HG03460 (cell line): Measurements from ENCODE around the gene RSU1.

Experiments
- ATAC-seq: cut with Tn5 transposase; IDR thresholded peaks from one replicate; pipeline ENCODE4 v1.9.1; 2021; ENCODE audit not compliant: unreplicated experiment

Gene RSU1

GRCh38 chr10:16822726-16823360, 5.6 kb upstream of the RSU1 start:
- no peak for ATAC-seq

GRCh38 chr10:16822027-16822426, 4.8 kb upstream of the RSU1 start:
- no peak for ATAC-seq

- ATAC-seq: no peak
Observed at GRCh38 chr10:16820421-16820820, 3.2 kb upstream of the RSU1 start.

GRCh38 chr10:16820018-16820417, 2.8 kb upstream of the RSU1 start:
- ATAC-seq: no peak

GRCh38 chr10:16819436-16819835, 2.2 kb upstream of the RSU1 start:
- no peak for ATAC-seq

GRCh38 chr10:16819026-16819425, 1.8 kb upstream of the RSU1 start:
- no peak for ATAC-seq

- ATAC-seq: no peak
Observed at GRCh38 chr10:16816830-16817124, 447 bp downstream of the RSU1 start.

GRCh38 chr10:16816171-16816570, 1.1 kb downstream of the RSU1 start:
- no peak for ATAC-seq

GRCh38 chr10:16814012-16814411, 3.2 kb downstream of the RSU1 start:
- ATAC-seq: no peak

- ATAC-seq: no peak
Observed at GRCh38 chr10:16812676-16813075, 4.5 kb downstream of the RSU1 start.

- no peak for ATAC-seq
Observed at GRCh38 chr10:16811765-16812164, 5.5 kb downstream of the RSU1 start.

GRCh38 chr10:16811292-16811691, 5.9 kb downstream of the RSU1 start:
- ATAC-seq: no peak

- ATAC-seq: peak; percentile 77
Observed at GRCh38 chr10:16809074-16809718, 8.0 kb downstream of the RSU1 start.

GRCh38 chr10:16804123-16804522, 13.1 kb downstream of the RSU1 start:
- ATAC-seq: no peak

GRCh38 chr10:16803464-16803863, 13.8 kb downstream of the RSU1 start:
- no peak for ATAC-seq

GRCh38 chr10:16799621-16800020, 17.6 kb downstream of the RSU1 start:
- ATAC-seq: peak; percentile 83

- ATAC-seq: no peak
Observed at GRCh38 chr10:16798571-16798970, 18.7 kb downstream of the RSU1 start.

- no peak for ATAC-seq
Observed at GRCh38 chr10:16795410-16796073, 21.7 kb downstream of the RSU1 start.

GRCh38 chr10:16794005-16794404, 23.2 kb downstream of the RSU1 start:
- no peak for ATAC-seq

GRCh38 chr10:16792675-16793074, 24.5 kb downstream of the RSU1 start:
- no peak for ATAC-seq

- no peak for ATAC-seq
Observed at GRCh38 chr10:16789765-16790164, 27.5 kb downstream of the RSU1 start.

- ATAC-seq: no peak
Observed at GRCh38 chr10:16789261-16789660, 28.0 kb downstream of the RSU1 start.

GRCh38 chr10:16788778-16789177, 28.4 kb downstream of the RSU1 start:
- ATAC-seq: no peak
